Activated gamma-delta T cell treated with Interleukin-2 at 50 U/mL for 16 hours (primary cell): ENCODE results near the gene ZNF672.

Source experiments
- DNase-seq: peaks from one replicate; pipeline ENCODE4 v3.0.0-alpha.2; 2020

ZNF672 gene

GRCh38 chr1:248892590-248892989 is 54.6 kb downstream of the ZNF672 start:
- DNase-seq: no peak

GRCh38 chr1:248894837-248895236 is 56.8 kb downstream of the ZNF672 start:
- no peak for DNase-seq

GRCh38 chr1:248897412-248898337 is 59.7 kb downstream of the ZNF672 start:
- DNase-seq: no peak
